Measurements from ENCODE around the gene PCMT1. TPM values are rescaled to one million over a fixed set of nuclear protein-coding genes. Genes with fewer than 3 reads are reported as not detected.
"Not testable (repeated sequence)": the region's sequence is repeated elsewhere in the genome, so short reads cannot be mapped to it uniquely, and the experiment has no call there.

The PCMT1 gene
- total RNA-seq, 5 donors from 2014 or later (not counting 1 experiment from before 2014, with no cell fraction given) = 33.9 to 63.1 (median 53.1) TPM

DNA sequence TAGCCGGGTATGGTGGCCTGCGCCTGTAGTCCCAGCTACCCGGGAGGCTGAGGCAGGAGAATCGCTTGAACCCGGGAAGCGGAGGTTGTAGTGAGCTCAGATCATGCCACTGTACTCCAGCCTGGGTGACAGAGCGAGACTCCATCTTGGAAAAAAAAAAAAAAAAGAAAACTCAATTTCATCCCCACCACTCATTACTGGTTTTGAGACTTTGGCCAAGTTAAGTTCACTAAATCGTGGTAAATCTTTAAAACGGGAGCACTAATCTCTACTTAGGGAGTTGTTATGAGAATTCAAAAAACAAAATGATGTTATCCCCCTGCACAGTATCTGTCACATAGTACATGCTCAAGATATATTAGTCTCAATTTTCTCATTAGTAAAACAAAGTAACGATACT, 4.3 kb upstream of the PCMT1 start:
- H3K27me3 ChIP-seq (replicated peaks in 1 of 2; ENCODE audit: control insufficient read depth in 2 of 2, extremely low read depth in 1 of 2, insufficient read depth in 2 of 2, low read length in 1 of 2); H3K27me3 Mint-ChIP-seq; H3K9me3 ChIP-seq; H3K9me3 Mint-ChIP-seq; DNase-seq; H3K4me3 ChIP-seq (ENCODE audit: control insufficient read depth in 1 of 2, extremely low read depth in 1 of 2, low read length in 1 of 2); ATAC-seq (replicated peaks in 1 of 4); H3K27ac ChIP-seq (ENCODE audit: low read length): not testable (repeated sequence)
- Mint-ChIP-seq H3K27ac (peak overlapping the region; percentile 91 to 93), H3K36me3 (peaks cover 20% of the 10 kb centered on the region), H3K4me1 (peaks cover 25 to 31% (median 27%) of the 10 kb centered on the region in 3 donors), H3K4me3 (peak overlapping the region; percentile 97 to 99 (median 98))
- peaks cover 14 to 30% of the 10 kb centered on the region in 2 donors for H3K36me3 ChIP-seq (ENCODE audit: control insufficient read depth in 2 of 2, extremely low read depth in 1 of 2, insufficient read depth in 1 of 2, low read length in 1 of 2)
- 93% methylated on average over 2 of the region's 10 CpGs for WGBS (ENCODE audit: insufficient coverage)
- ChIA-PET CTCF (interaction anchor here (0.6 to 1.8 kb wide), 8 partner anchors 8 to 260 kb away, joined by 3 to 6 read pairs (median 4); partner anchors contain the start of gene ZC3H12D (in 1 of the 2)), POLR2A (interaction anchor here in 1 of 2 donors (0.6 to 1.0 kb wide), 2 partner anchors 8 to 16 kb away, joined by 3 read pairs; no protein-coding TSS in a partner anchor)
- peaks cover 15 to 28% of the 10 kb centered on the region in 2 experiments for H3K4me1 ChIP-seq (ENCODE audit: control insufficient read depth in 1 of 2, extremely low read depth in 1 of 2, insufficient read depth in 2 of 2, low read length in 2 of 2)

DNA sequence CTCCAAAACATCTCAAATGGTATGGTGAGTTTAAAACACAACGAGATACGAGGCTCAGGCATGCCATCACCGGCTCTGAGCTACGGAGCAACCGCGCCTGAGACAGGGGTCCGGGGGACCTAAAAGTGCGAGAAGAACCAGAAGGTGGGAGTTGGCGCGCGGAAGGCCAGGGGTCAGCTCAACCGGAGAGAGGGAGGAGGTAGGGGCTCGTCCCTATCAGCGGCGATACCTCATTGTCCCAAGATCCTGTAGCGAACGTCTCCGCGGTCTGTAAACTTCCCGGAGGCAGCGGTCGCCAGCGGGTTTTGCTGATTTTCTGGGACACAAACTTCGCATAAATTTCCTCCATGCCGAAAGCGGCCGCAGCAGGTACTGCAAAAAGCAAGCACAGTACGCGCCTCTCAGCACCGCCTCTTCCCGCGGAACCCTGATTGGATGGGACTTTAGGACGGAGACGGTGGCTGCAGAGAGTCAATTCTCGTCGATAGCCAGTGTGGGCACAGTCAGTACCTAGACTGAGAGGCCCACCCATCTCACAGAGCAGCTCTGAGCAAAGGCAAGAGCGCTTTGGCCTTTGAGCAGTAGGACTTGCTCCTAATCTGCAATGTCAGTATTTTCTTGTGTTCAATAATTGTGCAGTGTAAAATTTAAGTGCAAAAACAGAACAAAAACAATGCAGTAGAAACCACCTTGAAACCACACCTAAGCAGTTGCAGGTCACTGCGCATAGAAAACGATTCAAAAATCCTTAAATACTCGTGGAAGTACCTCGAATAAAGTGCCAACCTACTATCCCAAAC, 3.2 kb upstream of the PCMT1 start, which contains the start of gene NUP43:
TSS of gene NUP43 (minus strand) at position 383 of the 800 bp plus-strand sequence. CDS start at position 349, 34 bp downstream.
- CTCF ChIA-PET = interaction anchor here (0.6 to 2.0 kb wide), 7 partner anchors 9 to 714 kb away, joined by 3 to 6 read pairs (median 3); partner anchors contain the start of gene LATS1 (in 1 of the 2)
- H3K27me3 Mint-ChIP-seq = no peaks in the 10 kb centered on the region
- Histone ChIP-seq H3K4me1 (ENCODE audit: control insufficient read depth in 1 of 2, extremely low read depth in 1 of 2, insufficient read depth in 2 of 2, low read length in 2 of 2) (peaks cover 19 to 38% of the 10 kb centered on the region in 2 experiments), H3K27ac (ENCODE audit: low read length) (peak within 1 kb of the TSS; percentile 61), H3K9me3 (no peaks in the 10 kb centered on the region), H3K4me3 (ENCODE audit: control insufficient read depth in 1 of 2, extremely low read depth in 1 of 2, low read length in 1 of 2) (peak within 1 kb of the TSS; percentile 89), H3K36me3 (ENCODE audit: control insufficient read depth in 2 of 2, extremely low read depth in 1 of 2, insufficient read depth in 1 of 2, low read length in 1 of 2) (peaks cover 6 to 19% of the 10 kb centered on the region in 2 donors), H3K27me3 (replicated peaks in 1 of 2; ENCODE audit: control insufficient read depth in 2 of 2, extremely low read depth in 1 of 2, insufficient read depth in 2 of 2, low read length in 1 of 2) (no peaks in the 10 kb centered on the region)
- no peaks in the 10 kb centered on the region for H3K9me3 Mint-ChIP-seq
- peak; percentile 65 to 71 (median 68) for ATAC-seq (replicated peaks in 1 of 4)
- peak within 1 kb of the TSS; percentile 97 to 99 (median 98) for H3K4me3 Mint-ChIP-seq
- peak; percentile 81 to 94 (median 88) for DNase-seq
- H3K4me1 Mint-ChIP-seq = peaks cover 33 to 37% (median 35%) of the 10 kb centered on the region in 3 donors
- 2% methylated on average over 38 of the region's 41 CpGs for WGBS (ENCODE audit: insufficient coverage)
- POLR2A ChIA-PET = interaction anchor here in 1 of 2 donors (0.6 to 1.1 kb wide), 2 partner anchors 18 to 30 kb away, joined by 3 to 8 read pairs; no protein-coding TSS in a partner anchor
- peaks cover 13% of the 10 kb centered on the region for H3K36me3 Mint-ChIP-seq
- peak within 1 kb of the TSS; percentile 91 to 93 for H3K27ac Mint-ChIP-seq

DNA sequence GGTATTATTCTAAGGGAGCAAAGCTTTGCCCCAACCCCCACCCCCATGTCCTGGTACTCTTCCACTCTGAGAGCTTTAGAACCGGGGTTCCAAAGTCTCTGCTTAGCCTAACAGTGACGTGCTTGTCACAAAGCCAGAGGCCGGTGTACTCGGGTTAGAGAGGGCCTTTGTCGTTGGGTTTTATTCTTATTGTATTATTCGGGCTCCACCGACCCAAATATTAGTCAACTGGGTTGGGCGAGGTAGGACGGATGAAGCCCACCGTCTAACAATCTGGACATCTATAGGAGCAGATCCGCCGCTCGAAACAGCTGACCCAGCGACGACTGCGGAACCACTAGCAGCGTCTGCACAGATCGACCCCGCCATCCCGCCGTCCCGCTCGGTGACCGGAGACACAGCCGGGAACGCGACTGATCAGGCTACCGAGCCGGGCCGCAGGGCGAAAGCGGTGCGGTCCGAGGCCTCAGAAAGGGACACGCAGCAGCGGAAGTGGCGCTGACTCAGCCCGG, 403 bp upstream of the PCMT1 start:
- CTCF ChIA-PET = interaction anchor here (0.6 to 1.0 kb wide), 3 partner anchors 16 to 187 kb away, joined by 3 read pairs; no protein-coding TSS in a partner anchor
- H3K4me1 Mint-ChIP-seq = peaks cover 35 to 50% (median 47%) of the 10 kb centered on the region in 3 donors
- H3K4me1 ChIP-seq (ENCODE audit: control insufficient read depth in 1 of 2, extremely low read depth in 1 of 2, insufficient read depth in 2 of 2, low read length in 2 of 2) = peaks cover 19 to 42% of the 10 kb centered on the region in 2 experiments

DNA sequence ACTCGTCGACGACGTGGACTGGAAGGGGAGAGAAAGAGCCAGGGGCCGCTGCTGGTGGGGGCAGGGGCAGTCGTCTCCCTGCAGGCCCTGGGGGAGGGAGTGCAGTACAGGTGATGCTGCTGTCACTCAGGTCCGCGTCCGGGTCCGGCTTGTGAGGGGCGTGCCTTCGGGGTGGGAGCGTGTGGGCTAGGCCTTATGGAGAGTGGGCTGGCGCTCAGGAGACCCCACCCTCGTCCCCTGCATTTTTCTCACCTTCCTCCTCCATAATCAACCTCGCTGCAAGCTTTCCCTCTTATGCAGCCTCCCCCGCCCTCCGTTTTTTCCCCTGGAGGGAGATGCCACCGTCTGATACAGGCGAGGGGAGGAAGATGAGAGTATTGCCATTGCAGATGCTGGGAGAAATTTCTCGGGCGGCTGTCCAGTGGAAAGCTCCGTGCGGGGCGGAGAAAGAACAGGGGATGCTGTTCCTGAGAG, 632 bp downstream of the PCMT1 start:
- Histone ChIP-seq H3K9me3 (no peaks in the 10 kb centered on the region), H3K4me3 (ENCODE audit: control insufficient read depth in 1 of 2, extremely low read depth in 1 of 2, low read length in 1 of 2) (peak overlapping the region; percentile 80 to 99), H3K27me3 (replicated peaks in 1 of 2; ENCODE audit: control insufficient read depth in 2 of 2, extremely low read depth in 1 of 2, insufficient read depth in 2 of 2, low read length in 1 of 2) (no peaks in the 10 kb centered on the region), H3K27ac (ENCODE audit: low read length) (peak overlapping the region; percentile 80), H3K36me3 (ENCODE audit: control insufficient read depth in 2 of 2, extremely low read depth in 1 of 2, insufficient read depth in 1 of 2, low read length in 1 of 2) (no peaks in the 10 kb centered on the region), H3K4me1 (ENCODE audit: control insufficient read depth in 1 of 2, extremely low read depth in 1 of 2, insufficient read depth in 2 of 2, low read length in 2 of 2) (peaks cover 19 to 36% of the 10 kb centered on the region in 2 experiments)
- Mint-ChIP-seq H3K4me1 (peaks cover 35 to 52% (median 48%) of the 10 kb centered on the region in 3 donors), H3K4me3 (peak overlapping the region; percentile 84 to 99 (median 88)), H3K27ac (peak overlapping the region; percentile 80 to 85), H3K27me3 (no peaks in the 10 kb centered on the region), H3K9me3 (no peaks in the 10 kb centered on the region), H3K36me3 (no peaks in the 10 kb centered on the region)
- POLR2A ChIA-PET = interaction anchor here in 1 of 2 donors (1.2 kb wide), 1 partner anchor 14 kb away, joined by 6 read pairs; no protein-coding TSS in a partner anchor
- CTCF ChIA-PET = interaction anchor here (0.5 to 0.8 kb wide), 2 partner anchors 11 to 1662 kb away, joined by 3 read pairs; no protein-coding TSS in a partner anchor
- WGBS (ENCODE audit: insufficient coverage) = 0% methylated on average over 11 of the region's 25 CpGs
- ATAC-seq (replicated peaks in 1 of 4) (peak; percentile 9 to 17 (median 12)), DNase-seq (peak in 24 of 35 experiments; percentile 2 to 45 (median 16))

More for the DNA sequence above, 403 bp upstream of the PCMT1 start:
- peak overlapping the region; percentile 66 for H3K27ac ChIP-seq (ENCODE audit: low read length)
- not testable (repeated sequence) for DNase-seq; H3K27me3 ChIP-seq (replicated peaks in 1 of 2; ENCODE audit: control insufficient read depth in 2 of 2, extremely low read depth in 1 of 2, insufficient read depth in 2 of 2, low read length in 1 of 2); H3K9me3 ChIP-seq; H3K36me3 Mint-ChIP-seq; H3K27me3 Mint-ChIP-seq; H3K9me3 Mint-ChIP-seq; H3K36me3 ChIP-seq (ENCODE audit: control insufficient read depth in 2 of 2, extremely low read depth in 1 of 2, insufficient read depth in 1 of 2, low read length in 1 of 2)
- H3K27ac Mint-ChIP-seq = peak overlapping the region; percentile 80
- peak overlapping the region; percentile 25 to 99 for H3K4me3 ChIP-seq (ENCODE audit: control insufficient read depth in 1 of 2, extremely low read depth in 1 of 2, low read length in 1 of 2)
- H3K4me3 Mint-ChIP-seq = peak overlapping the region; percentile 84 to 99 (median 88)
- peak in 1 of 4 experiments; percentile 1 for ATAC-seq (replicated peaks in 1 of 4)
- POLR2A ChIA-PET = interaction anchor here (0.6 to 1.0 kb wide), 2 partner anchors 17 to 31 kb away, joined by 4 to 5 read pairs; partner anchors contain the start of gene LATS1 (in 1 of the 2)
- WGBS (ENCODE audit: insufficient coverage) = under 1% methylated on average over 25 of the region's 38 CpGs

DNA sequence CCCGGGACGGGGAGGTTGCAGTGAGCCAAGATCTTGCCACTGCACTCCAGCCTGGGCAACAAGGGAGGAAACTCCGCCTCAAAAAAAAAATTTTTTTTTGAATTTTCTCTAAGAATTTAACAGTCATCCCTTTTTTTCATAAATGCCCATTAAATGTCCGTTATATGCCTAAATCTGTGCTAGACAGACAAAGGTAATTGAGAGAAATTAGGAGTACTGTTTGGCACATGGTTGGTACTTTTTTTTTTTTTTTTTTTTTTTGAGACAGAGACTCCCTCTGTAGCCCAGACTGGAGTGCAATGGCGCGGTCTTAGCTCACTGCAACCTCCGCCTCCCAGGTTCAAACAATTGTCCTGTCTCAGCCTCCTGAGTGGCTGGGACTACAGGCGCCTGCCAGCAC, 1.7 kb downstream of the PCMT1 start:
- Histone ChIP-seq H3K27me3 (replicated peaks in 1 of 2; ENCODE audit: control insufficient read depth in 2 of 2, extremely low read depth in 1 of 2, insufficient read depth in 2 of 2, low read length in 1 of 2) (no peaks in the 10 kb centered on the region), H3K9me3 (no peaks in the 10 kb centered on the region), H3K27ac (ENCODE audit: low read length) (no peak overlapping the region), H3K4me3 (ENCODE audit: control insufficient read depth in 1 of 2, extremely low read depth in 1 of 2, low read length in 1 of 2) (no peak overlapping the region), H3K4me1 (ENCODE audit: control insufficient read depth in 1 of 2, extremely low read depth in 1 of 2, insufficient read depth in 2 of 2, low read length in 2 of 2) (peaks cover 11 to 32% of the 10 kb centered on the region in 2 experiments), H3K36me3 (ENCODE audit: control insufficient read depth in 2 of 2, extremely low read depth in 1 of 2, insufficient read depth in 1 of 2, low read length in 1 of 2) (no peaks in the 10 kb centered on the region)
- H3K4me1 Mint-ChIP-seq = peaks cover 31 to 49% (median 44%) of the 10 kb centered on the region in 3 donors
- no peaks in the 10 kb centered on the region for H3K9me3 Mint-ChIP-seq
- 93% methylated on average over 3 of the region's 8 CpGs for WGBS (ENCODE audit: insufficient coverage)
- CTCF ChIA-PET = interaction anchor here in 1 of 2 donors (0.7 kb wide), 1 partner anchor 87 kb away, joined by 3 read pairs; no protein-coding TSS in a partner anchor
- DNase-seq (no peak), ATAC-seq (replicated peaks in 1 of 4) (no peak)
- POLR2A ChIA-PET = interaction anchor here (0.6 to 1.2 kb wide), 4 partner anchors 13 to 1653 kb away, joined by 3 to 7 read pairs (median 6); no protein-coding TSS in a partner anchor
- H3K36me3 Mint-ChIP-seq = no peaks in the 10 kb centered on the region
- H3K4me3 Mint-ChIP-seq = peak overlapping the region in 2 of 3 donors; percentile 84 to 99
- H3K27me3 Mint-ChIP-seq = no peaks in the 10 kb centered on the region
- no peak overlapping the region for H3K27ac Mint-ChIP-seq

All from T-cell (primary cell).